Hippocampal formation (tissue), 2 donors: ENCODE measurements around the gene SPDYE1.
"Not testable (repeated sequence)": the region's sequence is repeated elsewhere in the genome, so short reads cannot be mapped to it uniquely, and the experiment has no call there.

Source experiments
- DNase-seq, 2 donors: peaks; one replicate each; lab custom pipeline; 2025; lab: John Stamatoyannopoulos, UW

SPDYE1 gene

DNA sequence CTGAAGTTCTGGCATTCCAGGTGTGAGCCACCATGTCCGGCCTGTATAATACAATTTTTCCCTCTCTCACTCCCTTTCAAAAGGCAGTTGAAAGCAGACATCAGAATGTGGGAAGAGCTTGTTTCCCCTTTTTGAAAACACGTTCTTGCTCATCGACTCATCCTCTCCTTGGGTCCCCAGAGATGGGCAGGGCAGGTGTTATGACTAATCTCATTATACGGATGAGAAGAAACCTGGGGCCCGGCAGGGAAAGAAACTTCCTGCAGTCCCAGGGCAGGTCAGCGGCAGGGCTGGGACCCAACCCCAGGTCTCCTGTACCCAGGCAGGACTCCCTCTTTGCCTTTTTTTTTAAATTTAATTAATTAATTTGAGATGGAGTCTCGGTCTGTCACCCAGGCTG is 4.8 kb upstream of the SPDYE1 start:
- not testable (repeated sequence) for DNase-seq

DNA sequence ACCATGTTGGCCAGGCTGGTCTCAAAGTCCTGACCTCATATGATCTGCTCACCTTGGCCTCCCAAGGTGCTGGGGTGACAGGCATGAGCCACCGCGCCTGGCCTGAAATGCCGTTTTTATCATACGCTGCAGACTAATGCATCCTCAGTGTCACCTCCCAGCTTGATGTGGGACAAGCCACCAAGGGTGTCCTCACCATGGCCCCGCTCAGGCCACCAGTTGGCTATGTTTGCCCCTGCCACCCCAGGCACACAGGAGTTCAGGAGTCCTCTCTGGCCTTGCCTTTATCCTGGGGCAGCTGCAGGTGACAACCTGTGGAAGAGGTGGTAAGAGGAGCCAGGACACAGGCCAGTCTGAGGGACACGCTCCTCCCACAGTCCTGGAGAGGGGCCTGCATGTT is 3.0 kb upstream of the SPDYE1 start:
- DNase-seq = not testable (repeated sequence)

DNA sequence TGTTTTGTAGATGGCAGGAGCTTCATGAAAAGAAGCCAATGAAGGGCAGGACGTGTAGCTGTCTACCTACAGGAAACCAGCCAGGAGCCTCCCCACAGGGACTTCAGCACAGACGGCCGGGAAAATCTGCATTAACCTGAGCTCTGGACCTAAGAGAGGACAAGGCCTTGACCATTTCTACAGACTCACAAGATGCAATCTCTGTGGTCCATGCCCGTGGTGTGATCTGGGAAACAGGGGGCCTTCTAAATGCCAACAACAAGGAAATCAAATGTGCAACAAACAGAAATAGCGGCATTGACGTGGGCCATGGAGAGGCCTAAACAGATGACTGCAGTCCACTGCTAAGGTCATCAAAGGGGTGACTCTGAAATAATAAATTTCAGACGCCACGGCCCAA is 14.4 kb downstream of the SPDYE1 start:
- DNase-seq = not testable (repeated sequence)

DNA sequence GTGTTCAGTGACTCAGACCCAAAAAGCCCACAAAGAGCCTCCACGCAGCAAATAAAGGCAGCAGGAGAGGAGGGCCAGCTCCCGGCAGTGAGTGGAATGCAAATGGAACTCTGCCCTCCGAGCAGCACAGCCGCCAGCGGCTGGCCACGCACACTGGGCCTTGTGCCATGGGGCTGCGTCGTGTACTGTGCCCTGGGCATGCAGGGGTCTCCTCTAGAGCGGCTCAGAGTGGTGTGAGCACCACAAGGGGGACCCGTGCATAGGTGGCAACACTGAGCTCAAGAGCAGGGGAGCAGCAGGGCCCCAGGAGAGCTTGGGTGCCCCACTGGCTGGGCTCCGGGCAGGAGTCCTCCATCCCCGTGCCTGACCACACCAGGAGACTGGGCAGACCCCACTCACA is 17.4 kb downstream of the SPDYE1 start:
- DNase-seq = not testable (repeated sequence)

DNA sequence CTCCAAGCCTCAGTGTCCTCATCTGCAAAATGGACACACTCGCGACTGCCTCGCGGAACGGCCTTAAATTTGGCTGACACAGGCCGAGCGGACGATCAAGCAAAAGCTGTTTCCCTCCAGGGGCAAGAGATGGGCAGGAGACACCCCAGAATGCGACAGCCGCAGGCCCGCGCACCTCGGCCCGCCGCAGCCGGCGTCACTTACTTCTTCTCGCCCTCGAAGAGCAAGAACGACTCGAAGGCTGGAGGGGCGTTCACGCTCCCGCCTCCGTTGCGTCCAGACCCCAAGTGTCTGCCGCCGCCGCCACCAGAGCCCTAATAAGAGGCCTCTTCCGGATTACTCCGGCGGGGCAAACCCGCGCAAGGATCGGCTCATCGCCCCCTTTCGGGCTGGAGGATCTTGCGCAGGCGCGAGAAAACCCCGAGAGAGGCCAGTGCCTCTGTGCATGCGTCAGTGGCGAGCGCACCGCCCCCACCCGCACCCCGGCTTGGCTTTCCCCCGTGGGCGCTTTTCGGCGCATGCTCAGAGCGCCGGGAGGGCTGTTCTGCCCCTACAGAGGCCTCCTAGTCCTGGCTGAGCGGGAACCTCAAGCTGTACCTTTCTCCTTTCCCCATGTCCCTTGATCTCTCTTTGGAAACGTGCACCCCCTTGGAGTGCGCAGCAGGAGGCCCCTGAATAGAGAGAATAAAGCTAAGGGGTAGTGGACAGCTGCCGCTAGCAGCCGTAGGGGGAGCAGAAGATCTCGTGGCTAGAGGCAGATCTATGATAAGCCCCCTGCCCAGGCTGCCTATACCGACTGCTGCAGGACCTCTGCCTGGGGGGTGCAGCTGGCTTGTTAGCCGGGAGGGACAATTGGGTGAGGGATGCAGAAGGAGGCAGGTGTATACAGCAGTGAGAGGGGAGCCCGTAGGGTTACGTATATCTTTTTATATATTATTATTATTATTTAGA is 21.4 kb downstream of the SPDYE1 start:
- DNase-seq = peak; percentile 88 to 96

DNA sequence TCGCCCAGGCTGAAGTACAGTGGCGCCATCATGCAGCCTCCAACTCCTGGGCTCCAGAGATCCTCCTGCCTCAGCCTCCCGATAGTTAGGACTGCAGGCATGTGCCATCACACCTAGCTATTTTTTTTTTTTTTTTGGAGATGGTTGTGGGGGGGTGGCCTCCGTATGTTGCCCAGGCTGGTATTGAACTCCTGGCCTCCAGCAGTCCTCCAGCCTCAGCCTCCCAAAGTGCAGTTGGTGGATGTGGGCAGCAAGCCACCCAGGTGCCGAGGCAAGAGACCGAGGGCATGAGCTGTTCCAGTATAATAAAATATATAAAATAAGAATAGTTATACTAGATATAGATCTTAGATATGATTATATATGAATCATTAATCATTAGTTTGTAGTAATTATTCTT is 22.1 kb downstream of the SPDYE1 start:
- not testable (repeated sequence) for DNase-seq

DNA sequence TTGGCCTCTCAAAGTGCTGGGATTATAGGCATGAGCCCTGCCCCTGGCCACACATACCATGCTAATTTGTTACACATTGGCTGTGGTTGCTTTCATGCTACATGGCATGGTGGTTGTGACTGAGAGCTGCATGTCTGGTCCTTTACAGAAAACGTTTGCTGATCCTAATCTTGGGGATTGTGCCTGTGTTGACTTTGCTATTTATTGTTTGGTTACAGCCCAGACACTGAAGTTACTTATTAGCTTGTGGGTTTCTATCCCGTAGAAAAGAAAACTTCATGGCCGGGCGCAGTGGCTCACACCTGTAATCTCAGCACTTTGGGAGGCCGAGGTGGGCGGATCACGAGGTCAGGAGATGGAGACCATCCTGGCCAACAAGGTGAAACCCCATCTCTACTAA is 24.4 kb downstream of the SPDYE1 start:
- not testable (repeated sequence) for DNase-seq

DNA sequence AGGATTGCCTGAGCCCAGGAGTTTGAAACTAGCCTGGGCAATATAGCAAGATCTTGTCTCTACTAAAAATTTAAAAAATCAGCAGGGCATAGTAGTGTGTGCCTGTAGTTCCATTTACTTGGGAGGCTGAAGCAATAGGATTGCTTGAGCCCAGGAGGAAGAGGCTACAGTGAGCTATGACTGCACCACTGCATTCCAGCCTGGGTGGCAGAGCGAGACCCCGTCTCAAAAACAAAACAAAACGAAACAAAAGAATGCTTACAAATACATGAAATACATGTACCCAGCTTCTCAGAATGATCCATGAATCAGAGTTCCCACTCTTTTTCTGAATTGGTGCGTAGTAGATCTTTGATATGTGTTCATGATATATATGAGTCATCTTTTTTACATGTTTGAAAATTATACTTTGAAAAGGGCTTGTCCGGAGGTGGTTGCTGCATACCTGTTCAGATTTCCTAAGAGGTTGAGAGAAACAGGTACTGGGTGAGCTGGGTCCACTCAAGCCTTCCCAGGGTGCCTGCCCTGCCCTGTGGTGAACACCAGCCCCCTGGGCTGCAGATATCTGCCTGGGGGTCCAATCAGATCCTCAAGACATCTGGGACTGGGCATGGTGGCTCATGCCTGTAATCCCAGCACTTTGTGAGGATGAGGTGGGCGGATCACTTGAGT is 25.2 kb downstream of the SPDYE1 start:
- not testable (repeated sequence) for DNase-seq

DNA sequence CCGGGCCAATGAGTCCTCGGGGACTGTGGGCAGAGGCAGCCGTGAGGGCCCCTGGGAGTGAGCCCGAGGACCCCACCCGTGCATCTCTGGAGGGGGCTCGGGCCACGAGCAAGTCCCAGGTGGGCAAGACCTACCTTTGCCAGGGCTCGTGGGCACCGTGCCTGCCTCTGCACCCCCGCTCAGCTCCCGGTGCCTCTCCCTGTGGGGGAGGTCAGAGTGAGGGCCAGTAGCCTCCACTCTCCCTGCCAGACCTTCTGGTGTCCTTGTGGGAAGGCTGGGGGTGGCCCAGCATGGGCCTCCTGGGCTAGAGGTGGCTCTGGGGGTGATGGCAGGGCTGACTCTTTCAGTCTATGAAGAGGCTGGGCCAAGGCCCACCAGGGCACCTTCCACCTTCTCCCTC is 31.7 kb downstream of the SPDYE1 start:
- not testable (repeated sequence) for DNase-seq

DNA sequence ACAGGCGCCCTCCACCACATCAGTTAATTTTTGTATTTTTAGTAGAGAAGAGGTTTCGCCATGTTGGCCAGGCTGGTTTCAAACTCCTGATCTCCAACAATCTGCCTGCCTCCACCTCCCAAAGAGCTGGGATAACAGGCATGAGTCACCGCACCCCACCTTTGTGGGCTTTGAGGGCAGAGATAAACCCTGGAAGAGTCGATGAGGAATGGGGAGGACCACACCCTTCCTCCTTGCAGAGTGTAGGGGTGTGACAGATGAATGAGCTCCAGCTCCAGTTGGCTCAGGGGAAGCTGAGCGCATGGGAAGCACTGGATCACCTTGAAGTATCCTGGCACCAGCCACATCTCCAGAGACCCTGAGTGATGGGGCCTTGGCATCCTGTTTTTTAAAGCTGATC is 32.3 kb downstream of the SPDYE1 start:
- DNase-seq = not testable (repeated sequence)

DNA sequence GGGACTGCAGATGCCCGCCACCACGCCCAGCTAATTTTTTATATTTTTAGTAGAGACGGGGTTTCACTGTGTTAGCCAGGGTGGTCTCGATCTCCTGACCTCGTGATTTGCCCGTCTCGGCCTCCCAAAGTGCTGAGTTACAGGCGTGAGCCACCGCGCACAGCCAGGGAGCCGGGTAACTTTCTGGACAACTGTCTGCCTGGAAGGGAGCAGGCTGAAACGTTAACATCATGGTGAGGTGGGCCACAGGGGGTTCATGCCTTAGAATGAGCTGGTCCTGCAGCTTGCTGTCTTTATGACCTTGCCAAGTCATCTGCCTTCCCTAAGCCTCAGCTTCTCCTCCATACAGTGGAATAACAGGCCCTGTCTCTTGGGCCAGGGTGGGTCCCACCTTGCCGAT is 33.6 kb downstream of the SPDYE1 start:
- not testable (repeated sequence) for DNase-seq

DNA sequence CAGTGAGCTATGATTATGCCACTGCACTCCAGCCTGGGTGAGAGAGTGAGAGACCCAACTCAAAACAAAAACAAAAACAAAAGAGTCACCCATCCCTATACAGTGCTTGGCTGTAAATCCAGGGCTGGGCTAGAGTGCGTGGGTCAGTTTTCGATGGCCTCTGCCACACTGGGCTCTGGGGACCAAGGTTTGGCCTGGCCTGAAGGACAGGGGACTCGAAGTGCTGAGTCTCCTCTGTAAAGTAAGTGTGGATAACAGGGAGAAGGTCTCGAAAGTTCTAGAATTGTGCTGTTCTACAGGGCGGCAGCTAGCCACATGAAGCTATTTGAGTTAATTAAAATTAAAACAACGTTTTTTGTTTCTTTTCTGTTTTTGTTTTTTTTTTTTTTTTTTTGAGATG is 34.3 kb downstream of the SPDYE1 start:
- DNase-seq = not testable (repeated sequence)

DNA sequence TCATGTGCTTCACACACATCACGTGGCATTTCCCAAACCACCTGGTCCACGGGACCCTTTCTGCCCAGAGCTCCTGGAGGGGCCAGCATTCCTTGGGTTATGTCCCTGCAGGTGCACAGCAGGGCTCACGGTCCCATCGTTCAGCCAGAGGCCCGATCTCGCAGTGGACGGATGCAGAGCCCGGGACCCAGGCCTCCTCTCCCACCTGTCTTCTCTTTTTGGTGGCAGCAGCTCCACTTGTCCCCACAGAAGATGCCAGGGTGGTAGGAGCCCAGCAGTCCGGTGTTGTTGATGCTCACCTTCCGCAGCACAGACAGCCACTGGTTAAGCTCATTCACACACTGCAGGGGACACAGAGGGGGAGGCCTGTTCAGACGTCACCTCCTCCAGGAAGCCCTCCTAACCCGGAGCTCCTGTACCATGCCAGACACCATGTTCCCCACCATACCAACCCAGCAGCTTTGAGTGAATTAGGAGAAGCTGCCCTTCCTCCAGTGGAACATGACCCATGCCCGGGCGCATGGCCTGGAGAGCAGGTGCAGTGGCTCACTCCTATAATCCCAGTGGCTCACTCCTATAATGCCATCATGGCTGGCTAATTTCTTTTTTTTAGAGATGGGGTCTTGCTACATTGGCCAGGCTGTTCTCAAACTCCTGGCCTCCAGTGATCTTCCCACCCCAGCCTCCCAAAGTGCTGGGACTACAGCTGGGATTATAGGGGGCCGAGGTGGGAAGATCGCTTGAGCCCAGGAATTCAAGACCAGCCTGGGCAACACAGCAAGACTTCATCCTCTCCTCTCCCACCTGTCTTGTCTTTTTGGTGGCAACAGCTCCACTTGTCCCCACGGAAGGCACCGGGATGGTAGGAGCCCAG is 36.5 kb downstream of the SPDYE1 start:
- DNase-seq = not testable (repeated sequence)

DNA sequence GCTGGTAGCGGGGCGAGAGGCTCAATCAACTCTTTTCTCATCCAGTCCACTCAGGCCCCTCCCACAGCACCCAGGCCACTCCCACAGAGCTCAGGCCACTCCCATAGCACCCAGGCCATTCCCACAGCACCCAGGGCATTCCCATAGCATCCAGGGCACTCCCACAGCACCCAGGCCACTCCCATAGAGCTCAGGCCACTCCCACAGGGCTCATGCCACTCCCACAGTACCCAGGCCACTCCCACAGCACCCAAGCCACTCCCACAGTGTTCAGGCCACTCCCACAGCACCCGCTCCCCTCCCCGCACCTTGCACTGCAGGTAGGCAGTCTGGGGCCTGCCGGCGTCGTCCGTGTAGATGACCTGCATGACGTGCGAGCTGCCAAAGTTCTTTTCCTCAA is 38.7 kb downstream of the SPDYE1 start:
- not testable (repeated sequence) for DNase-seq

DNA sequence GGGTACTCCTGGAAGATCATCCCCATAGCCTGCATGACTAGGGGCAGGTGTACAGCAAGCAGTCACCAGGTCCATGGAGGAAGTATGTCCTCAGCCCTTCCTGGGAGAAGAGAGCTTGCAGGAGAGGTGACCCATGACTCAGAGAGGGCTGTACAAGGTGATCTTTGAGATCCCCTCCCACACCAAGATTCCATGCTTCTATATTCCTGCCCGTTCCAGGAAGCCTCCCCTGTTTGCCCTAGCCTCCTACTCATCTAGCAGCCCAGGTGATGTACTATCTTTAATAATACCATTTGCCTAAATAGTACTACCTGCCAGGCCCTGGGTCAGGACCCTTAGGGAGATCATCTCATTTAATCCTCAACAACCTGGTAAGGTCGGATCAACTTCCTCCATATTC is 40.3 kb downstream of the SPDYE1 start:
- not testable (repeated sequence) for DNase-seq

DNA sequence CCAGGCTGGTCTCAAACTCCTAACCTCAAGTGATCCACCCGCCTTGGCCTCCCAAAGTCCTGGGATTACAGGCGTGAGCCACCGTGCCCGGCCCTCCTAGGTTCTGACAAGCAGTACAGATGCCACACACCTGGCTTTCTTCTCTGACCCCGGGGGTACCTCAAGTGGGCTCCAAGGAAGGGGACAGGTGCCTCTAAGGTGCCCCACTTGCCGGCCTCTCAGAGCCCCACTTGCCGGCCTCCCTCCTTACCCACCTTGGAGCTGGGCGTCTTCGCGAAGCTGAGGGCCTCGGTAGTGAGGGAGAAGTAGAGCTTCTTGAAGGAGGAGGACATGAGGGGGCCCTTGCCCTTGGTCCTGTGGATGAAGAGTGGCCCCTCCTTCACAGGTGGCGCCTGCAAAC is 40.9 kb downstream of the SPDYE1 start:
- not testable (repeated sequence) for DNase-seq

DNA sequence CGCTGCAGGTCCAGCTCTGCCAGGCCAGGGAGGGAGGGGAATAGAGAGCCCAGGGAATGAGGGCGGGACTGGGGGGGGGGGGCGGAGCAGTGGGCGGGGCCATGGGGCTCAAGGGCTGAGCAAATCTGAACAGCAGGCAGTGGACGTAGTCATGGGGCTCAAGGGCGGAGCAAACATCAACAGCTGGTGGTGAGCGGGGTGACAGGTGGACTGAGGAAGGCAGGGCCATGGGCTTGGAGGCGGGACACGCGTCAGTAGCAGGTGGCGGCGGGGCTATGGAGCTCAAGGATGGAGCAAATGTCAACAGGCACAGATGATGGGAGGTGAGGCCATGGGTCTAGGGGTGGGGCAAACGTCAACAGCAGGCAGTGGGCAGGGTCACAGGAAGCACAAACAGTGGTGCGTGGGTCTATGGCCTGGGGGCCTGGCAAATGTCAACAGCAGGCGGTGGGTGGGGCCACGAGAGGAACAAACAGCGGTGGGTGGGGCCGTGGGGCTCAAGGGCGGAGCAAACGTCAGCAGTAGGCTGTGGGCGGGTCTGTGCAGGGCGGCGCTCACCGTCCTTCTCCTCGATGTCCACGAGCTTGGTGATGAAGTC is 41.4 kb downstream of the SPDYE1 start:
- peak; percentile 49 to 87 for DNase-seq

DNA sequence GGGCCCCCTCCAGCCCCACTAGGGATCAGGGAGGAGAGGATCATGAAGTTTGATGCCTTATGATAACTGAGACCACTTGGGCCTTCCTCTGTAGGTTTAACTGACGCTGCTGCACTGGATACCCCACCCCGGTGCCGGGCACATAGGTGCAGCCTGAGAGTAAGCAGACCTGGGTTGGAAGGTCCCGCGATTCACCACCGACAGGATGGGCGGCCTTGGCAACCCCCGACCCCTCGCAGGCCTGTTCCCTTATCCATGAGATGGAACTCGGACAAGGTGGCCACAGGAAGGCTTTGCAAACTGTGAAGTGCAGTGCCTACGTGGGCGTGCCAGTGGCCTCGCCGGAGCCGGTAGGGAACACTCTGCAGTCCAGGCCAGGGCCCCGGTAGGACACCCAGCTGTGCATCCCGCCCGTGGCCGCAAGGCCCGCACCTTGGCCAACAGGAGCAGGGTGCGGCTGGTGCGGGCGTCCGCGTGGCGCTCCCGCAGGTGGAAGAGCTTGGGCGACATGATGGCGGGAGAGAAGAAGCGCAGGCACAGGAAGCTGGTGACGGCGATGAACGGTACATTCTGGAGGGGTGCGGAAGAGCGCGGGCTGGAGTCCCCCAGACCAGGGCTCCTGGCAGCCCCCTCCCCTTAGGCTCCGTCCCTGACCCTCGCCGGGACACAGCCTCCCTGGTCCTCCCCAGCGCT is 42.2 kb downstream of the SPDYE1 start:
- DNase-seq = not testable (repeated sequence)

DNA sequence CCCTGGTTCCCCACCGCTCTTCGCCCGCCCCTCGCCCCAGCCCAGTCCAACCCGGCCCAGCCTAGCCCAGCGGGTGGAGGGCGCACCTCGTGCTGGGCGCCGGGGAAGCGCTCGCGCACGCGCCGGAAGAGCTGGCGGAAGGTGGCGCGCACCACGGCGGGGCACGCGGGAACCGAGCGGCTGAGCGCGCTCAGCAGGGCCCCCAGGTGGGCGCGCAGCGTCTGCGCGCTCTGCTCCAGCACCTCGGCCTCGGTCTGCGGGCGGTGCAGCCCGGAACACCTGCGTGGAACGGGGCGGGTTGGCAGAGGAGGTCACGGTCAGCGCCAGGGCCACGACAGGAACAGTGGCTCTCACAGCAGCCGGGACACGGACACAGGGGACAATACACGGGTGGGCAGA is 42.8 kb downstream of the SPDYE1 start:
- not testable (repeated sequence) for DNase-seq

DNA sequence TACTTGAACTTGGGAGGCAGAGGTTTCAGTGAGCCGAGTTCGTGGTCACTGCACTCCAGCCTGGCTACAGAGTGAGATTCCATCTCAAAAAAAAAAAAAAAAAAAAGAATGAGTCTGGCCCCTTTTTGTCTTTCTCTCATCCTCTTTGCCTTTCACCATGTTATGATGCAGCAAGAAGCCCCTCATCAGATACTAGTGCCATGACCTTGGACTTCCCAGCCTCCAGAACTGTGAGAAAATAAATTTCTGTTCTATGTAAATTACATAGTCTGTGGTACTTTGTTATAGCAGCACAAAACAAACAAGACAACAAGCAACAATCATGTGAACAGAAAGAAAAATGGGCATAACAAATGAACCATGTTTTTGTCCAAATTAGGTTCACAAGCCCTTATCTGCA is 44.5 kb downstream of the SPDYE1 start:
- no peak for DNase-seq

DNA sequence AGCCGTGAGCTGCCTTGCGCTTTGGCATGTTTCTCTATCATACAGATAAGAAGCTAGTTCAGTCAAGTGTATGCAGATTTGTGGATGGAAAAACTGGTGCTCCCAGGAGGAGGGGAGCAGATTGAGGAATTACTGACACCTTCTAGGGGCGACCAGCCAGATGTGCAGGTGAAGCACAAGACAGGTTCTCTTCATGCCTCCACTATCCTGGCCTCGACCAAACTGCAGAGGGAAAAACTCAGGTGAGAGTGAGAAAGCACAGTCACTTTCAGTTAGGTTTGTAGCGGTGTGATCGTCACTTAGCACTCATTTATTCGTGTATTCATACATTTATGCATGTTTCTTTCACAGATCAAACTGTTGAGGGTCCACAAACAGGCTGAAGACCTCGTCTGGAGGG is 46.2 kb downstream of the SPDYE1 start:
- DNase-seq = no peak
